DOHH2 (cell line): ENCODE results near the gene BNC1.

Experiments used
- H3F3A ChIP-seq: fragments of 200-600 bp; sonication (generic), shearing (Covaris generic); 2 replicates; pipeline ENCODE4 v1.6.0; 2016; ENCODE audit warnings: antibody characterized with exemption, mild to moderate bottlenecking; ENCODE audit not compliant: control insufficient read depth, insufficient read depth
- H3K27ac ChIP-seq: fragments of 200-600 bp; sonication (generic); 2 replicates; pipeline ENCODE4 v1.5.1; 2014; ENCODE audit warnings: low read depth, mild to moderate bottlenecking, low read length, moderate library complexity
- H3K27me3 ChIP-seq: fragments of 200-600 bp; sonication (generic); 2 replicates; pipeline ENCODE4 v1.6.1; 2014; ENCODE audit warnings: mild to moderate bottlenecking, low read length, mixed read lengths; ENCODE audit not compliant: control insufficient read depth
- H3K36me3 ChIP-seq: fragments of 200-600 bp; sonication (generic); 2 replicates; pipeline ENCODE4 v1.6.1; 2014; ENCODE audit warnings: mild to moderate bottlenecking, low read length, moderate library complexity, mixed read lengths; ENCODE audit not compliant: control insufficient read depth
- H3K4me1 ChIP-seq: fragments of 200-600 bp; sonication (generic); 2 replicates; pipeline ENCODE4 v1.6.1; 2014; ENCODE audit warnings: mild to moderate bottlenecking, low read length, mixed read lengths; ENCODE audit not compliant: control insufficient read depth
- H3K4me2 ChIP-seq: fragments of 200-600 bp; sonication (generic); 2 replicates; pipeline ENCODE4 v1.6.0; 2014; ENCODE audit warnings: mild to moderate bottlenecking, low read length, moderate library complexity
- H3K4me3 ChIP-seq: fragments of 200-600 bp; sonication (generic); 2 replicates; pipeline ENCODE4 v1.5.1; 2014; ENCODE audit warnings: mild to moderate bottlenecking, low read length, mixed read lengths
- H3K79me2 ChIP-seq: fragments of 200-600 bp; sonication (generic); 2 replicates; pipeline ENCODE4 v1.6.1; 2014; ENCODE audit warnings: mild to moderate bottlenecking, low read length, mixed read lengths; ENCODE audit not compliant: control insufficient read depth
- H3K9me2 ChIP-seq: fragments of 200-600 bp; sonication (generic); replicated peaks from 2 replicates; pipeline ENCODE4 v1.6.1; 2014; ENCODE audit warnings: mild to moderate bottlenecking, low read length, mixed read lengths; ENCODE audit not compliant: control insufficient read depth
- H3K9me3 ChIP-seq: fragments of 200-600 bp; sonication (generic); 2 replicates; pipeline ENCODE4 v1.6.1; 2014; ENCODE audit warnings: antibody characterized with exemption, low read length, mixed read lengths; ENCODE audit not compliant: control insufficient read depth, insufficient read depth
- H4K20me1 ChIP-seq: fragments of 200-600 bp; sonication (generic); 2 replicates; pipeline ENCODE4 v1.6.0; 2014; ENCODE audit warnings: low read depth, mild to moderate bottlenecking, antibody characterized with exemption, low read length, moderate library complexity; ENCODE audit not compliant: control insufficient read depth, insufficient read depth
- CTCF ChIP-seq: fragments of 200-600 bp; sonication (generic); IDR thresholded peaks from one replicate; pipeline ENCODE4 v1.5.1; 2014; ENCODE audit warnings: antibody characterized with exemption, mild to moderate bottlenecking, low read depth, low read length; ENCODE audit not compliant: poor library complexity, severe bottlenecking
- EZH2phosphoT487 ChIP-seq: fragments of 200-600 bp; sonication (generic); IDR thresholded peaks from 2 replicates; pipeline ENCODE4 v1.6.1; 2017; ENCODE audit warnings: borderline replicate concordance, mild to moderate bottlenecking, antibody characterized with exemption, low read length, moderate library complexity, mixed read lengths

Gene BNC1

GRCh38 chr15:83306561-83306960 lies 22.1 kb upstream of the BNC1 start:
- Histone ChIP-seq H3K36me3 (no peaks in the 10 kb centered on the region), H3K4me1 (no peaks in the 10 kb centered on the region), H3K9me2 (no peaks in the 10 kb centered on the region), H3K79me2 (no peaks in the 10 kb centered on the region), H4K20me1 (no peaks in the 10 kb centered on the region), H3F3A (no peaks in the 10 kb centered on the region), H3K4me3 (no peak overlapping the region), H3K4me2 (no peak overlapping the region), H3K27ac (no peak overlapping the region), H3K27me3 (no peaks in the 10 kb centered on the region), H3K9me3 (no peaks in the 10 kb centered on the region)
- TF ChIP-seq EZH2phosphoT487 (no peak), CTCF (no peak)

- H3K4me2 ChIP-seq, result no peak overlapping the region
- H3K9me2 ChIP-seq, result no peaks in the 10 kb centered on the region
- H3K27me3 ChIP-seq, result no peaks in the 10 kb centered on the region
- H3K4me3 ChIP-seq, result no peak overlapping the region
- TF ChIP-seq CTCF (no peak), EZH2phosphoT487 (no peak)
- H3K36me3 ChIP-seq, result no peaks in the 10 kb centered on the region
- no peak overlapping the region for H3K27ac ChIP-seq
- no peaks in the 10 kb centered on the region for H3F3A ChIP-seq
- no peaks in the 10 kb centered on the region for H3K79me2 ChIP-seq
- H3K4me1 ChIP-seq, result no peaks in the 10 kb centered on the region
- no peaks in the 10 kb centered on the region for H3K9me3 ChIP-seq
- no peaks in the 10 kb centered on the region for H4K20me1 ChIP-seq
Measured at GRCh38 chr15:83305704-83306291, 21.3 kb upstream of the BNC1 start.

- TF ChIP-seq EZH2phosphoT487 (no peak), CTCF (no peak)
- Histone ChIP-seq H3K4me2 (no peak overlapping the region), H3K27me3 (no peaks in the 10 kb centered on the region)
Measured at GRCh38 chr15:83304861-83305703, 20.6 kb upstream of the BNC1 start.

More at GRCh38 chr15:83304861-83305703, 20.6 kb upstream of the BNC1 start:
- H3F3A ChIP-seq, result no peaks in the 10 kb centered on the region
- no peaks in the 10 kb centered on the region for H3K4me1 ChIP-seq
- H3K79me2 ChIP-seq, result no peaks in the 10 kb centered on the region
- no peak overlapping the region for H3K27ac ChIP-seq
- no peaks in the 10 kb centered on the region for H4K20me1 ChIP-seq
- no peaks in the 10 kb centered on the region for H3K9me3 ChIP-seq
- no peak overlapping the region for H3K4me3 ChIP-seq
- no peaks in the 10 kb centered on the region for H3K9me2 ChIP-seq
- no peaks in the 10 kb centered on the region for H3K36me3 ChIP-seq
